K562 (cell line): ENCODE data around the gene SPINK14. TPM values are rescaled to one million over a fixed set of nuclear protein-coding genes. Genes with fewer than 3 reads are reported as not detected.

ENCODE experiments used
- ATAC-seq: fragments of 200-7000 bp; cut with Tn5 transposase; 3 replicates; pipeline ENCODE4 v1.9.1; 2020; ENCODE audit warnings: moderate library complexity
- Bru-seq: library from RNA; stranded (reverse); fragments of 400-500 nt; gene quantifications from one replicate; lab custom pipeline; 2021; lab: Mats Ljungman, UMichigan
- BruChase-seq, 2 experiments: library from RNA; stranded (reverse); fragments of 400-500 nt; gene quantifications; one replicate each; lab custom pipeline; 2021; lab: Mats Ljungman, UMichigan
- BruUV-seq: library from RNA; stranded (reverse); fragments of 400-500 nt; replicated peaks from 2 replicates; lab custom pipeline; 2021; lab: Mats Ljungman, UMichigan
- CTCF ChIA-PET: fragments of 300-600 bp; formaldehyde crosslinking; extraction: SDS; loops from one replicate; lab custom pipeline; 2021; ENCODE audit warnings: low intra/inter-chr PET ratio; lab: Yijun Ruan, JAX
- POLR2A ChIA-PET: fragments of 300-600, 350-650 bp; sonication (Branson Sonifier 250); formaldehyde crosslinking; extraction: SDS; loops from one replicate; lab custom pipeline; 2021; ENCODE audit warnings: antibody characterized with exemption, inconsistent platforms; lab: Yijun Ruan, JAX
- DNase-seq, 4 experiments: peaks; one replicate each; pipeline versions ENCODE4 v3.0.0 to v3.0.0-alpha.2; 2011 to 2018; ENCODE audit warnings: low spot score in 3 of 4, mixed read lengths in 3 of 4; ENCODE audit errors: extremely low read depth in 1 of 4
- FAIRE-seq: peaks from 2 replicates; lab custom pipeline; 2011; peaks lifted over from hg19 to GRCh38; lab: Jason Lieb, UNC
- H2AFZ ChIP-seq: 2 replicates; pipeline ENCODE4 v1.6.0; 2011; ENCODE audit warnings: low read depth, low read length, control low read depth, inconsistent platforms
- H3K27ac ChIP-seq: fragments of 200-600 bp; 3 replicates; pipeline ENCODE4 v1.8.0; 2011; ENCODE audit warnings: low read depth, mild to moderate bottlenecking, control low read depth, inconsistent platforms, low read length, moderate library complexity, mixed read lengths; ENCODE audit errors: extremely low read depth
- H3K27me3 ChIP-seq, 2 experiments: fragments of 300-600 bp in 1 of 2; 2 replicates in 1 of 2; 3 replicates in 1 of 2; pipeline versions ENCODE4 v1.6.0 to v1.8.0; 2011; ENCODE audit warnings: inconsistent platforms in 2 of 2, low read length in 2 of 2, mild to moderate bottlenecking in 1 of 2, mixed read lengths in 1 of 2, moderate library complexity in 1 of 2; ENCODE audit not compliant: control insufficient read depth in 2 of 2, insufficient read depth in 2 of 2
- H3K36me3 ChIP-seq: fragments of 300-600 bp; 3 replicates; pipeline ENCODE4 v1.8.0; 2011; ENCODE audit warnings: mild to moderate bottlenecking, low read length, inconsistent platforms; ENCODE audit not compliant: control insufficient read depth, insufficient read depth
- H3K4me1 ChIP-seq, 2 experiments: fragments of 200-600 bp in 1 of 2; replicated peaks in 1 of 2; 2 replicates in 1 of 2; 3 replicates in 1 of 2; pipeline versions ENCODE4 v1.5.1 to v1.8.0; 2011; ENCODE audit warnings: inconsistent platforms in 2 of 2, low read length in 2 of 2, mild to moderate bottlenecking in 1 of 2, mixed read lengths in 1 of 2, moderate library complexity in 1 of 2; ENCODE audit not compliant: control insufficient read depth in 2 of 2, insufficient read depth in 2 of 2
- H3K4me2 ChIP-seq: 2 replicates; pipeline ENCODE4 v1.6.1; 2011; ENCODE audit warnings: low read length, control low read depth, inconsistent platforms, mixed read lengths; ENCODE audit not compliant: insufficient read depth
- H3K4me3 ChIP-seq: fragments of 200-600 bp; sonication (generic), shearing (Covaris generic); 2 replicates; pipeline ENCODE4 v1.5.1; 2016; ENCODE audit warnings: control low read depth, inconsistent platforms
- H3K79me2 ChIP-seq: fragments of 200-600 bp; 3 replicates; pipeline ENCODE4 v1.8.0; 2011; ENCODE audit warnings: low read length, inconsistent platforms; ENCODE audit not compliant: control insufficient read depth, insufficient read depth
- H3K9ac ChIP-seq, 2 experiments: 2 replicates each; pipeline versions ENCODE4 v1.6.0 to v1.6.1; 2011; ENCODE audit warnings: low read depth in 2 of 2, low read length in 2 of 2, control low read depth in 1 of 2, inconsistent platforms in 1 of 2, mild to moderate bottlenecking in 1 of 2, mixed read lengths in 1 of 2; ENCODE audit not compliant: insufficient read depth in 1 of 2
- H3K9me1 ChIP-seq: one replicate; pipeline ENCODE4 v1.6.0; 2011; ENCODE audit warnings: inconsistent platforms, mild to moderate bottlenecking, low read length, moderate library complexity; ENCODE audit not compliant: control insufficient read depth, insufficient read depth
- H3K9me3 ChIP-seq: replicated peaks from 2 replicates; pipeline ENCODE4 v1.5.1; 2011; ENCODE audit warnings: low read depth, low read length, inconsistent platforms; ENCODE audit not compliant: control insufficient read depth, insufficient read depth
- H4K20me1 ChIP-seq: replicated peaks from 2 replicates; pipeline ENCODE4 v1.6.1; 2011; ENCODE audit warnings: low read length, inconsistent platforms, mixed read lengths; ENCODE audit not compliant: control insufficient read depth, insufficient read depth
- DDX20 ChIP-seq: fragments of 450-650 bp; IDR thresholded peaks from 2 replicates; pipeline ENCODE4 v1.6.1; 2016; ENCODE audit warnings: missing genetic modification characterization, low read depth, mild to moderate bottlenecking, missing compliant biosample characterization, moderate library complexity
- DIDO1 ChIP-seq: fragments of 450-650 bp; IDR thresholded peaks from 2 replicates; pipeline ENCODE4 v1.6.1; 2016; ENCODE audit warnings: low read depth, missing biosample characterization, missing genetic modification characterization
- FIP1L1 ChIP-seq: fragments of 200-400 bp; formaldehyde crosslinking; IDR thresholded peaks from 2 replicates; pipeline ENCODE4 v1.6.1; 2018; ENCODE audit warnings: mild to moderate bottlenecking, low read depth, low read length; ENCODE audit not compliant: poor library complexity, severe bottlenecking
- GTF2A2 ChIP-seq: IDR thresholded peaks from 2 replicates; pipeline ENCODE4 v1.6.1; 2016; ENCODE audit warnings: mild to moderate bottlenecking, missing genetic modification characterization, missing compliant biosample characterization
- HNRNPH1 ChIP-seq: fragments of 200-400 bp; formaldehyde crosslinking; optimal IDR thresholded peaks from 2 replicates; pipeline ENCODE3; 2017; ENCODE audit warnings: low read depth, mild to moderate bottlenecking, low read length, moderate library complexity
- HSF4 ChIP-seq: fragments of 250-450 bp; sonication (Bioruptor Pico); IDR thresholded peaks from 2 replicates; pipeline ENCODE4 v2.1.2; 2022; ENCODE audit warnings: mild to moderate bottlenecking, moderate library complexity, borderline replicate concordance
- SP2 ChIP-seq: IDR thresholded peaks from 2 replicates; pipeline ENCODE4 v1.6.1; 2011; ENCODE audit warnings: mild to moderate bottlenecking, low read depth, low read length, moderate library complexity; ENCODE audit not compliant: poor library complexity, severe bottlenecking; ENCODE audit errors: extremely low read depth
- ZNF134 ChIP-seq: fragments of 250-450 bp; sonication (Bioruptor Pico); conservative IDR thresholded peaks from 2 replicates; pipeline ENCODE4 v1.4.0; 2020
- WGBS: fragments of 100-300 bp; shearing (Covaris generic); methylation state at CpG from one replicate; pipeline ENCODE4 v1.1.6; 2016; ENCODE audit warnings: low coverage, mixed read lengths; ENCODE audit not compliant: insufficient coverage; ENCODE audit errors: missing lambda C conversion rate; 5-methylcytosine and 5-hydroxymethylcytosine counted together
- in situ Hi-C: fragments of 300-500 bp; cut with MboI; formaldehyde crosslinking; loops from 4 replicates; pipeline ENCODE4 v1.15.0; 2018; ENCODE audit warnings: inconsistent platforms, mixed read lengths
- intact Hi-C: fragments of 100-400 bp; cut with micrococcal nuclease; formaldehyde crosslinking; loops from 2 replicates; pipeline ENCODE4 v1.14.2; 2022
- long read RNA-seq, 3 experiments: library from polyadenylated mRNA in 2 of 3; library from RNA in 1 of 3; unstranded in 2 of 3; stranded (forward) in 1 of 3; transcript quantifications; one replicate each; pipeline ENCODE4 v2.0.0, GENCODE V29; 2019 to 2022
- polyA minus RNA-seq, 3 experiments: library from RNA; depleted of rRNA, polyadenylated mRNA; stranded (reverse); fragments of >200 nt; gene quantifications; 2 replicates each; pipeline ENCODE4 v1.2.3, GENCODE V29; 2011
- polyA plus RNA-seq, 8 experiments: library from polyadenylated mRNA; depleted of rRNA in 4 of 8; stranded (reverse) in 5 of 8; unstranded in 3 of 8; fragments of >200 nt; fragmentation: Nextera tagmentation in 2 of 8; fragmentation: Illumina TruSeq in 1 of 8; extraction: Ambion mirVana in 2 of 8; extraction: Trizol in 1 of 8; gene quantifications; 2 replicates each; pipeline versions ENCODE4 v1.2.1 to v1.2.3, GENCODE V29; 2011 to 2014; ENCODE audit warnings: inconsistent platforms in 1 of 8, missing spikeins in 1 of 8
- total RNA-seq, 7 experiments: library from RNA; depleted of rRNA in 6 of 7; stranded (reverse); fragments of >200 nt in 6 of 7; fragmentation: Illumina TruSeq in 2 of 7; extraction: Trizol in 2 of 7; gene quantifications; 2 replicates each; pipeline versions ENCODE4 v1.2.1 to v1.2.3, GENCODE V29; 2011 to 2021; ENCODE audit warnings: low replicate concordance in 1 of 7
- TF ChIP-seq, protein P1 (sequence below): fragments of 450-650 bp; IDR thresholded peaks from 2 replicates; pipeline ENCODE4 v1.6.1; 2016; ENCODE audit warnings: low read depth

Gene SPINK14, protein sequence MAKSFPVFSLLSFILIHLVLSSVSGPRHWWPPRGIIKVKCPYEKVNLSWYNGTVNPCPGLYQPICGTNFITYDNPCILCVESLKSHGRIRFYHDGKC
- not detected in 2 replicates for total RNA-seq (2011; cell fraction: chromatin; rRNA removed; ENCODE audit: low replicate concordance)
- total RNA-seq (2011; cell fraction: nucleolus; rRNA removed), result not detected in 2 replicates
- not detected in 2 replicates for total RNA-seq (2011; cell fraction: nucleoplasm; rRNA removed)
- total RNA-seq (2014; rRNA removed), result not detected in 2 replicates
- not detected in 2 replicates for total RNA-seq (2014; rRNA removed; fragmentation: Illumina TruSeq; extraction: Trizol)
- total RNA-seq (2015; rRNA removed; fragmentation: Illumina TruSeq; extraction: Trizol), result not detected in 2 replicates
- not detected in 2 replicates for total RNA-seq (2021)
- polyA plus RNA-seq (2011; rRNA removed), result not detected in 2 replicates
- polyA plus RNA-seq (2011; cell fraction: cytosol; rRNA removed), result not detected in 2 replicates
- polyA plus RNA-seq (2011; cell fraction: nucleus; rRNA removed), result not detected in 2 replicates
- not detected in 2 replicates for polyA plus RNA-seq (2012)
- not detected in 2 replicates for polyA plus RNA-seq (2014; fragmentation: Illumina TruSeq; extraction: Trizol)
- not detected for polyA plus RNA-seq (2014; fragmentation: Nextera tagmentation; extraction: Ambion mirVana)
- polyA plus RNA-seq (2014; rRNA removed), result not detected in 2 replicates
- polyA minus RNA-seq (2011; rRNA and poly(A)+ RNA removed), result not detected in 2 replicates
- polyA minus RNA-seq (2011; cell fraction: cytosol; rRNA and poly(A)+ RNA removed), result not detected in 2 replicates
- not detected in 2 replicates for polyA minus RNA-seq (2011; cell fraction: nucleus; rRNA and poly(A)+ RNA removed)
- Bru-seq, nascent RNA, result not detected
- BruChase-seq, experiment 1, labeled RNA remaining after a 2-hour chase, result not detected
- BruChase-seq, experiment 2, labeled RNA remaining after a 6-hour chase, result not detected
- long read RNA-seq, experiment 1, result 0 reads
- long read RNA-seq, experiment 2, result 0 reads
- long read RNA-seq, experiment 3, result 0 reads

DNA sequence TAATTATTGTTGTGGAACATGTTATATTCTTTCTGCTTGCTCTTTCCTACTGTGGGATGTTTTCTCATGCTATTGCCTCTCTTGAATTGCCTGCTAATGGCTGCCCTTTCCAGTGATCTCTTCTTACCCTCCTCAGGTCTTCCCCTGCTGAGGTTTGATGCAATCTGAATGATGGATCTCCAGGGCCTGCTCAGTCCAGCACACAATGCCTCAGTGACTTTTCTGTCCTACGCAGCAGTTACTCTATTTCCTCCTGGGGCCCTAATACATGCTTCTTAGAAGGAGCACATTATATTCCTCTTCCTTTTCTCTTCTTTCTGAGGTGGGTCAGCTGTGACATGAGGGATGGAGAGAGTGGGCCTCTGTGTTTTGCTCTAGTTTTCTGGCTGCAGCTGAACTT, at the start of gene SPINK14:
Gene SPINK14, plus strand, starts transcription at position 301 of the 400 bp plus-strand sequence. CDS start 1,187 bp downstream, outside the sequence.
- CTCF ChIA-PET, result no interaction called here
- Histone ChIP-seq H3K27ac (no peak within 1 kb of the TSS), H3K9ac (no peak within 1 kb of the TSS), H3K79me2 (no peaks in the 10 kb centered on the region), H3K27me3 (no peaks in the 10 kb centered on the region), H2AFZ (no peak within 1 kb of the TSS), H3K9me1 (no peaks in the 10 kb centered on the region), H3K4me2 (no peak within 1 kb of the TSS), H3K4me1 (no peaks in the 10 kb centered on the region), H3K4me3 (no peak within 1 kb of the TSS), H4K20me1 (no peaks in the 10 kb centered on the region), H3K9me3 (no peaks in the 10 kb centered on the region), H3K36me3 (no peaks in the 10 kb centered on the region)
- DNase-seq, result no peak
- no TSS peak for BruUV-seq
- in situ Hi-C loops, result no loop called here
- intact Hi-C loops, result no loop called here
- ATAC-seq, result no peak
- FAIRE-seq, result no peak
- 13% methylated on average over 1 of the region's 1 CpG for WGBS
- POLR2A ChIA-PET, result no interaction called here
- TF ChIP-seq DIDO1 (tag) (no peak), DDX20 (tag) (no peak), GTF2A2 (no peak), SP2 (no peak), FIP1L1 (no peak), HNRNPH1 (no peak), ZNF134 (CRISPR knock-in tag) (no peak), HSF4 (no peak)
- TF ChIP-seq, protein P1, sequence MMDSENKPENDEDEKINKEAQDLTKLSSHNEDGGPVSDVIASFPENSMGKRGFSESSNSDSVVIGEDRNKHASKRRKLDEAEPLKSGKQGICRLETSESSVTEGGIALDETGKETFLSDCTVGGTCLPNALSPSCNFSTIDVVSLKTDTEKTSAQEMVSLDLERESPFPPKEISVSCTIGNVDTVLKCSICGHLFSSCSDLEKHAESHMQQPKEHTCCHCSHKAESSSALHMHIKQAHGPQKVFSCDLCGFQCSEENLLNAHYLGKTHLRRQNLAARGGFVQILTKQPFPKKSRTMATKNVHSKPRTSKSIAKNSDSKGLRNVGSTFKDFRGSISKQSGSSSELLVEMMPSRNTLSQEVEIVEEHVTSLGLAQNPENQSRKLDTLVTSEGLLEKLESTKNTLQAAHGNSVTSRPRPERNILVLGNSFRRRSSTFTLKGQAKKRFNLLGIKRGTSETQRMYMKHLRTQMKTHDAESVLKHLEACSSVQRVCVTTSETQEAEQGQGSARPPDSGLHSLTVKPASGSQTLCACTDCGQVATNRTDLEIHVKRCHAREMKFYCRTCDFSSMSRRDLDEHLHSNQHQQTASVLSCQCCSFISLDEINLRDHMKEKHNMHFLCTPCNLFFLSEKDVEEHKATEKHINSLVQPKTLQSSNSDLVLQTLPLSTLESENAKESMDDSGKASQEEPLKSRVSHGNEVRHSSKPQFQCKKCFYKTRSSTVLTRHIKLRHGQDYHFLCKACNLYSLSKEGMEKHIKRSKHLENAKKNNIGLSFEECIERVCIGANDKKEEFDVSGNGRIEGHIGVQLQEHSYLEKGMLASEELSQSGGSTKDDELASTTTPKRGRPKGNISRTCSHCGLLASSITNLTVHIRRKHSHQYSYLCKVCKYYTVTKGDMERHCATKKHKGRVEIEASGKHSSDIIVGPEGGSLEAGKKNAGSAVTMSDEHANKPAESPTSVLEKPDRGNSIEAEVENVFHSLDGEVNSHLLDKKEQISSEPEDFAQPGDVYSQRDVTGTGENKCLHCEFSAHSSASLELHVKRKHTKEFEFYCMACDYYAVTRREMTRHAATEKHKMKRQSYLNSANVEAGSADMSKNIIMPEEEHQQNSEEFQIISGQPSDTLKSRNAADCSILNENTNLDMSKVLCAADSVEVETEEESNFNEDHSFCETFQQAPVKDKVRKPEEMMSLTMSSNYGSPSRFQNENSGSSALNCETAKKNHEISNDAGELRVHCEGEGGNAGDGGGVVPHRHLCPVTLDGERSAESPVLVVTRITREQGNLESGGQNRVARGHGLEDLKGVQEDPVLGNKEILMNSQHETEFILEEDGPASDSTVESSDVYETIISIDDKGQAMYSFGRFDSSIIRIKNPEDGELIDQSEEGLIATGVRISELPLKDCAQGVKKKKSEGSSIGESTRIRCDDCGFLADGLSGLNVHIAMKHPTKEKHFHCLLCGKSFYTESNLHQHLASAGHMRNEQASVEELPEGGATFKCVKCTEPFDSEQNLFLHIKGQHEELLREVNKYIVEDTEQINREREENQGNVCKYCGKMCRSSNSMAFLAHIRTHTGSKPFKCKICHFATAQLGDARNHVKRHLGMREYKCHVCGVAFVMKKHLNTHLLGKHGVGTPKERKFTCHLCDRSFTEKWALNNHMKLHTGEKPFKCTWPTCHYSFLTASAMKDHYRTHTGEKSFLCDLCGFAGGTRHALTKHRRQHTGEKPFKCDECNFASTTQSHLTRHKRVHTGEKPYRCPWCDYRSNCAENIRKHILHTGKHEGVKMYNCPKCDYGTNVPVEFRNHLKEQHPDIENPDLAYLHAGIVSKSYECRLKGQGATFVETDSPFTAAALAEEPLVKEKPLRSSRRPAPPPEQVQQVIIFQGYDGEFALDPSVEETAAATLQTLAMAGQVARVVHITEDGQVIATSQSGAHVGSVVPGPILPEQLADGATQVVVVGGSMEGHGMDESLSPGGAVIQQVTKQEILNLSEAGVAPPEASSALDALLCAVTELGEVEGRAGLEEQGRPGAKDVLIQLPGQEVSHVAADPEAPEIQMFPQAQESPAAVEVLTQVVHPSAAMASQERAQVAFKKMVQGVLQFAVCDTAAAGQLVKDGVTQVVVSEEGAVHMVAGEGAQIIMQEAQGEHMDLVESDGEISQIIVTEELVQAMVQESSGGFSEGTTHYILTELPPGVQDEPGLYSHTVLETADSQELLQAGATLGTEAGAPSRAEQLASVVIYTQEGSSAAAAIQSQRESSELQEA, result no peak
